ENCODE data around the gene OAS3.

Gene OAS3

DNA sequence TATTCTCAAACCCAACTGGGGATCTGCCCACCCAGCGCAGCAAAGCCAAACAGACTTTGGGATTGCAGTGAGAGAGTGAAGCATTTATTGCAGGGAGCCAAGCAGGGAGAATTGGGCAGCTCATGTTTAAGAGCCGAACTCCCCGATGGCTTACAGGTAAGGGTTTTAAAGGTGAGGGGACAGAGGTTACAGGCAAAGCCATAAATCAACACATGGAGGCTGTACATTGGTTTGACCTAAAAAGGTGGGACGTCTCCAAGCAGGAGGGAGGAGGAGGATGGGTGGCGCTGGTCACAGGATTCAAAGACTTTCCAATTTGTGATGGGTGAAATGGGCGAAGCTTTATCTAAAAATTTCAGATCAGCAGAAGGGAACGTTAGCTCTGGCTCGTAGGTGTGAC lies 58.2 kb downstream of the OAS3 start:
- CTCF ChIA-PET = no interaction called here
- no peak for DNase-seq (ENCODE audit: extremely low spot score)
- POLR2A ChIA-PET = no interaction called here
- TF ChIP-seq, protein P1, sequence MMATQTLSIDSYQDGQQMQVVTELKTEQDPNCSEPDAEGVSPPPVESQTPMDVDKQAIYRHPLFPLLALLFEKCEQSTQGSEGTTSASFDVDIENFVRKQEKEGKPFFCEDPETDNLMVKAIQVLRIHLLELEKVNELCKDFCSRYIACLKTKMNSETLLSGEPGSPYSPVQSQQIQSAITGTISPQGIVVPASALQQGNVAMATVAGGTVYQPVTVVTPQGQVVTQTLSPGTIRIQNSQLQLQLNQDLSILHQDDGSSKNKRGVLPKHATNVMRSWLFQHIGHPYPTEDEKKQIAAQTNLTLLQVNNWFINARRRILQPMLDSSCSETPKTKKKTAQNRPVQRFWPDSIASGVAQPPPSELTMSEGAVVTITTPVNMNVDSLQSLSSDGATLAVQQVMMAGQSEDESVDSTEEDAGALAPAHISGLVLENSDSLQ (IDR thresholded peaks at IDR 0.05) = peak; percentile 18; the same call in 1 of the 2 replicates
- TF ChIP-seq ARNT (IDR thresholded peaks at IDR 0.05) = no peak

DNA sequence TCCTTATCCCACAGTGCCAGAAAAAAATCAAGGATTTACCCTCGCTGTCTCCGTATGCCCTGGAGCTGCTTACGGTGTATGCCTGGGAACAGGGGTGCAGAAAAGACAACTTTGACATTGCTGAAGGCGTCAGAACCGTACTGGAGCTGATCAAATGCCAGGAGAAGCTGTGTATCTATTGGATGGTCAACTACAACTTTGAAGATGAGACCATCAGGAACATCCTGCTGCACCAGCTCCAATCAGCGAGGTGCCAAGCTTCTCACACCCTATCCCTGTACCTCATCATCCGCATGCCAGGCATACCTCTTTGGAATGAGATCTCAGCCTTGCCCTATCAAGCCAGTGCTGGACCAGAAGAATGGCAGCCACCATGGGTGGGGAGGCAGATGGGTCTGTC lies 59.2 kb downstream of the OAS3 start:
- TF ChIP-seq NFRKB (IDR thresholded peaks at IDR 0.05) (no peak), FOXA1 (IDR thresholded peaks at IDR 0.05) (no peak), SP1 (IDR thresholded peaks at IDR 0.05) (no peak), HDGF (IDR thresholded peaks at IDR 0.05; ENCODE audit: borderline replicate concordance) (no peak), TARDBP (IDR thresholded peaks at IDR 0.05) (no peak), CTBP1 (IDR thresholded peaks at IDR 0.05; ENCODE audit: borderline replicate concordance) (no peak), FOXK2 (IDR thresholded peaks at IDR 0.05) (no peak), ZNF384 (IDR thresholded peaks at IDR 0.05) (no peak), L3MBTL2 (conservative IDR thresholded peaks at IDR 0.05) (no peak), ELF4 (IDR thresholded peaks at IDR 0.05) (no peak), ARNT (IDR thresholded peaks at IDR 0.05) (no peak), SUZ12 (IDR thresholded peaks at IDR 0.05) (no peak), BHLHE40 (IDR thresholded peaks at IDR 0.05; ENCODE audit: borderline replicate concordance) (no peak)
- TF ChIP-seq, protein P1 (IDR thresholded peaks at IDR 0.05) = no peak
- CTCF ChIA-PET = no interaction called here
- DNase-seq (ENCODE audit: extremely low spot score) = no peak
- POLR2A ChIA-PET = no interaction called here

DNA sequence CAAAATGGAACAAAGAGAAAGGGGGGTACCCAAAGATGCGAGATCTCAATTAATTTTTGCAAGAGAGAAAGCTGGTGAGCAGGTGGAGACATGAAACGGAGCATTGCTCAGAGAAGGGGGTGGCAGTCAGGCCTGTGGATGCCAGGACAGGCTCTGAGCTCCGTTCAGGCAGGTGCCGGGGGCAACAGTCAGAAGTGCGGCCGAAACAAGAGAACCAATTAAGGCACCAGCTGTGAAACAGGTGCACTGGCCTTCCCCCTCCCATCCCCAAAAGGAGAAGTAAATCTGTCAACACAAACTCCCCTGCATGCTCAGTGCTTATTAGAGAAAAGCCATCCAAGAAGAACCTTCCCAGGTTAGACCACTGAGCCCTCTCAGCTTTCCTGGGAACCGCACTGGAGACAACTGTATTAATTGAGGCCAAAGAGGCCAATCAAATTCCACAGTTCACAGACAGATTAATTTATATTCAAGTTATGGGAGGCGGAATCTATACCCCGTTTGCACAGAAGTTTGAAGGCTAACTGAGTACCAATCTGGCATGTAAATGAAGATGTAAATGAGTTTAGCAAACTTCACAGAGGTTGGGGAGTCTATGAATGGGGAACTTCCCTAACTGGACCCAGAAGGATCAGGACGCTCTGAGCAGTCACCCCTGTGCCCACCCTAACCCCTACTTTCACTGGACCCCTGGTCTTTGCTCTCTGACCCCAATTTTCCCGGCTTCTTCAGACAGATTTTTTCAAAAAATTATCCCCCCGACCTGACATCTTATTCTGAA lies 60.9 kb downstream of the OAS3 start:
- ChIA-PET CTCF (no interaction called here), POLR2A (no interaction called here)
- no peak for DNase-seq (ENCODE audit: extremely low spot score)
- TF ChIP-seq TARDBP (IDR thresholded peaks at IDR 0.05) (no peak), ZNF384 (IDR thresholded peaks at IDR 0.05) (no peak), NFRKB (IDR thresholded peaks at IDR 0.05) (no peak), ELF4 (IDR thresholded peaks at IDR 0.05) (no peak), SUZ12 (IDR thresholded peaks at IDR 0.05) (no peak), FOXM1 (IDR thresholded peaks at IDR 0.05; ENCODE audit: borderline replicate concordance) (no peak), ARNT (IDR thresholded peaks at IDR 0.05) (no peak), L3MBTL2 (conservative IDR thresholded peaks at IDR 0.05) (no peak), SP1 (IDR thresholded peaks at IDR 0.05) (no peak)
- TF ChIP-seq, protein P1 (IDR thresholded peaks at IDR 0.05) = no peak

DNA sequence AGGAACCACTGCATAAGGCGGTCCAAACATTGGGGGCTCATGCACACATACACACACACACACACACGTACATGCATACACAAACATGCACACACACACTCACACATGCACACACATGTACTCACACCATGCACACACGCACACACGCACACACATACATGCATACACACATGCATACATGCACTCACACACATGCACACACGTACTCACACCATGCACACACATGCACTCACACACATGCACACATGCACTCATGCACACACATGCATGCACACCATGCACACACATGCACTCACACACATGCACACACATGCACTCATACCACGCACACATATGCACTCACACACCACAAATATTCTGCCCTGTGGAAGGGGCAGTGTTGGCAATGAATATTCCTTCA lies 62.2 kb downstream of the OAS3 start:
- no peak for DNase-seq (ENCODE audit: extremely low spot score)
- CTCF ChIA-PET = no interaction called here
- POLR2A ChIA-PET = no interaction called here
- TF ChIP-seq, protein P1 (IDR thresholded peaks at IDR 0.05) = no peak
- TF ChIP-seq SP1 (IDR thresholded peaks at IDR 0.05) (no peak), FOXM1 (IDR thresholded peaks at IDR 0.05; ENCODE audit: borderline replicate concordance) (no peak), BHLHE40 (IDR thresholded peaks at IDR 0.05; ENCODE audit: borderline replicate concordance) (no peak), HDGF (IDR thresholded peaks at IDR 0.05; ENCODE audit: borderline replicate concordance) (no peak), CTBP1 (IDR thresholded peaks at IDR 0.05; ENCODE audit: borderline replicate concordance) (no peak), ARNT (IDR thresholded peaks at IDR 0.05) (no peak), ELF4 (IDR thresholded peaks at IDR 0.05) (no peak), L3MBTL2 (conservative IDR thresholded peaks at IDR 0.05) (no peak), FOXK2 (IDR thresholded peaks at IDR 0.05) (no peak), FOXA1 (IDR thresholded peaks at IDR 0.05) (no peak), LEF1 (IDR thresholded peaks at IDR 0.05; ENCODE audit: borderline replicate concordance) (no peak), NFRKB (IDR thresholded peaks at IDR 0.05) (no peak), SUZ12 (IDR thresholded peaks at IDR 0.05) (no peak), ZNF384 (IDR thresholded peaks at IDR 0.05) (no peak), TARDBP (IDR thresholded peaks at IDR 0.05) (no peak)

DNA sequence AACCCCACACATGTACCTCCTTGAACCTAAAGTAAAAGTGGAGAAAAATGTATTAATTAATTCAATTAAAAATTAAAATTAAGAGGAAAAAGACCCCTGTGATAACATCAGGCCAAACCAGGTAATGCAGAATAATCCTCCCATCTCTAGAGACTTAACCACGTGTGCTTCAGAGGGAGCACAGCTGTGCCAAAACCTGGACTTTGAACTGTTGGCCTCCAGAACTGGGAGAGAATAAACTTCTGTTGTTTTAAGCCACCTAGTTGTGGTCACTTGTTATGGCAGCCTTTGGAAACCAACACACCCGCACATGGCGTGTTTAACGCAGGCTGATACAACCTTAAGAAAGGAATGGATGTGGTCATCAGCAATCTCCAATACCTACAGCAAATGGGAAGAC lies 63.9 kb downstream of the OAS3 start:
- peak; percentile 29 for DNase-seq (ENCODE audit: extremely low spot score)
- POLR2A ChIA-PET = no interaction called here
- no peak for TF ChIP-seq FOXA1 (IDR thresholded peaks at IDR 0.05)
- TF ChIP-seq ARNT (IDR thresholded peaks at IDR 0.05) = no peak
- TF ChIP-seq, protein P1 (IDR thresholded peaks at IDR 0.05) = no peak
- no peak for TF ChIP-seq CTBP1 (IDR thresholded peaks at IDR 0.05; ENCODE audit: borderline replicate concordance)
- no peak for TF ChIP-seq SP1 (IDR thresholded peaks at IDR 0.05)
- CTCF ChIA-PET = interaction anchor here (0.6 kb wide), 1 partner anchor 97 kb away, joined by 3 read pairs; no protein-coding TSS in a partner anchor

Data from HEK293T (cell line).